ENCODE results near the gene SCT.

The SCT gene

DNA sequence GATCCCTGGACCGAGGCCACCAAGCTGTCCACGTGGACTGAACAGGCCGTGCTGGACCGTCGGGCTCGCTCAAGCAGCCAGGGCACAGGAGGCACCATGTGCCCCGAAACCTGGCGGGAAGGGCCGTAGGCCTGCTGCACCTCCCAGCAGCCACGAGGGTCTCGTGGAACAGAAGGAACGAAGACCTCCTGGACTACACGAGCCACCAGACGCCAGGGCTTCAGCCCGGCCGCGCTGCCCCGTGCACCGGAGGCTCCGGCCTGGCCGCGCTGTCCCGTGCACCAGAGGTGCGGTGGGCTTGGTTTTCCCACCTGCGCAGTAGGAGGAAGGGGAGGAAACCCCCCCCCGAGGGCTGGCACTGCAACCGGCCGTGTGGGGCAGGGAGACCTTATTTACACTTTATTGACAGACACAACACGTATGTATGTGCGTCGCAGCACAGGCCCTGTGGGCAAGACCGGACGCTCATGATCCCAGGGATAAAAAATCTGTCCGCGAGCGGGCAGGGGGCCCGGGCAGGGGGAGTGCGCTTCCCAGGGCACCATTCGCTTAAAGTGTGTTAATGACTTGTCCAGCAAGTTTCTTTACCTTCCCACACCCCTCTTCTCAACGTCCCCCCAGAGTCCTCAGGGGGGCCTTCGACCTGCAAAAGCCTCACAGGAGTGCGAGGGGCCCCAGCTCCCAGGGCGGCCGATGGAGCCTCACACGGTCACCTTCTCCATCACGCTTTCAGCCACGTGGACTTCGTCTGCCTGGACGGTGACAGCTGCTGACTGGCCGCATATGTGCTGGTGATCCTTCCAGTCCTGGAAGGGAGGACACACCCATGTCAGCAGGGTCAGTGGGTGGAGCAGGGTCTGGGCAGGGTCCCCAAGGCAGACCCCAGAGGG is 17.1 kb upstream of the SCT start:
- in situ Hi-C loops (cut with MboI; ENCODE audit: low sequenced_read_pairs) = no loop called here

DNA sequence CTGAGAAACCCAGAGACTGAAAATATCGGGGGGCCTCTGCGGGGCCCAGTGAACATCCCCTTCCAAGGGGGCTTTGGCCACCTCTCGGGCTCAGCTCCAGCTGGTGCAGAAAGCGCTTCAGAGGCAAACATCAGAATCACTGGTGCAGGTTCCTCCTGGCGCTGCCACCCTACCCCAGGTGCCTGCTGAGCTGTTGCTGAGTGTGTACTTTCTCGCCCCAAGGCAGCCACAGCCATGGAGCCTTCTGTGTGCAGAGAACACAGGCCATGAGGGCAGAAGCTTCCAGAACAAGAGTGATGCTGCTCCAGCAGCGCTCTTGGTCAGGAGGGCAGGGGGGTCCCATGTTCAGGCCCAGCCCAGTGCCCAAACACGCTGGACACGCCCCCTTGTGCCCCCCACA is 16.4 kb upstream of the SCT start:
- in situ Hi-C loops (cut with MboI; ENCODE audit: low sequenced_read_pairs) = no loop called here

DNA sequence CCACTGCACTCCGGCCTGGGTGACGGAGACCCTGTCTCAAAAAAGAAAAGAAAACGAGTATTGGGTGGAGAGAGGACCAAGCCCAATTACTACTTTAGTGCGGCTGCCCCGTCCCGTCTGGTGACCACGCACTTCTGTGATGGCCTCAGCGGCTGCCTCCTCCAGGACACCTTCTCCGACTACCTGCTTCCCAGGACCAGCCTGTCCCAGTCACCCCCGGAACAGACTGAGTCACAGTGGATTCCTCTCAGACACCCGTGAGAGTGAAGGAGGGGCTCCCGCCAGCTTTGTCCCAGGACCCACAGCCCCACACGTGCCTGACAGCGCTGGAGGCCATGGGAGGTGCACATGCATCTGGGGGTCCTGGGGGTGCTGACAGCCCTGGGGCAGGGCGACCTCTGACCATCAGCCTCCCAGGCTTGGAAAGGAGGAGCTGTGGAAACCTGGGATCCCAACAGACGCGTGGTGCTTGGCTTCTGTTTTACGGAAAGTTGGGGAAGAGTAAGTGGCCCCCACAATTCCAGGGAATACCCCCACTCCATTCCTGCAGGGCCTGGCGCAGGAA is 14.9 kb upstream of the SCT start:
- in situ Hi-C loops (cut with MboI; ENCODE audit: low sequenced_read_pairs) = no loop called here

DNA sequence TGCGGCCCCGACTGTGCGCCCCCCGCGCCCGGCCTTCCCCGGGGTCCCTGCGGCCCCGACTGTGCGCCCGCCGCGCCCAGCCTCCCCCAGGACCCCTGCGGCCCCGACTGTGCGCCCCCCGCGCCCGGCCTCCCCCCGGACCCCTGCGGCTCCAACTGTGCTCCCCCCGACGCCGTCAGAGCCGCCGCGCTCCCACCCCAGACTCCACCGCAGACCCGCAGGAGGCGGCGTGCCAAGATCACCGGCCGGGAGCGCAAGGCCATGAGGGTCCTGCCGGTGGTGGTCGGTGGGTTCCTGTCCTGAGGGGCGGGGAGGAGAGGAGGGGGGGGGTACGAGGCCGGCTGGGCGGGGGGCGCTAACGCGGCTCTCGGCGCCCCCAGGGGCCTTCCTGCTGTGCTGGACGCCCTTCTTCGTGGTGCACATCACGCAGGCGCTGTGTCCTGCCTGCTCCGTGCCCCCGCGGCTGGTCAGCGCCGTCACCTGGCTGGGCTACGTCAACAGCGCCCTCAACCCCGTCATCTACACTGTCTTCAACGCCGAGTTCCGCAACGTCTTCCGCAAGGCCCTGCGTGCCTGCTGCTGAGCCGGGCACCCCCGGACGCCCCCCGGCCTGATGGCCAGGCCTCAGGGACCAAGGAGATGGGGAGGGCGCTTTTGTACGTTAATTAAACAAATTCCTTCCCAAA is 13.2 kb upstream of the SCT start:
- in situ Hi-C loops (cut with MboI; ENCODE audit: low sequenced_read_pairs) = no loop called here

GRCh38 chr11:639332-639955 is 12.5 kb upstream of the SCT start:
- in situ Hi-C loops (cut with MboI; ENCODE audit: low sequenced_read_pairs) = no loop called here

DNA sequence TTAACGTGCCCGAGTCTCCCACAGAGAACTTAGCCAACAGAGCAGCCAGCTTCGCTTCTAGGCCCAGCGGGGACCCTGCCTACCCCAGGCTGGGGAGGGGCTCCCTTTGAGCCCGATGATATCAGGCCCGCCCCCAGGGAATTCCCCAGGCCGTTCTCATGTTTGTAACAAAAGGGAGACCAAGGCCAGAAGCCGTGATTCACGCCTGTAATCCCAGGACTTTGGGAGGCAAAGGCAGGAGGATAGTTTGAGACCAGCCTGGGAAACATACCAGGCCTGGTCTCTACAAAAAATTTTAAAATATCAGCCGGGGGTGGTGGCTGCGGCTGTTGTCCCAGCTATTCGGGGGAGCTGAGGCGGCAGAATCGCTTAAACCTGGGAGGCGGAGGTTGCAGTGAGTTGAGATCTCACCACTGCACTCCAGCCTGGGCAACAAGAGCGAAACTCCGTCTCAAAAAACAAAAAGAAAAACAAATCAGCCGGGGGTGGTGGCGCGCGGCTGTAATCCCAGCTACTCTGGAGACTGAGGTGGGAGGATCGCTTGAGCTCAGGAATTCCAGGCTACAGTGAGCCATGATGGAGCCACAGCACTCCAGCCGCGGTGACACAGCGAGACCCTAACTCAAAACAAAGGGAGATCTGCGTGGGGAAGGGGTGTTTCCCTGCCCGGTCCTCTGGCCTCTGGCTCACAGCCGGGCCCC is 11.8 kb upstream of the SCT start:
- in situ Hi-C loops (cut with MboI; ENCODE audit: low sequenced_read_pairs) = no loop called here

DNA sequence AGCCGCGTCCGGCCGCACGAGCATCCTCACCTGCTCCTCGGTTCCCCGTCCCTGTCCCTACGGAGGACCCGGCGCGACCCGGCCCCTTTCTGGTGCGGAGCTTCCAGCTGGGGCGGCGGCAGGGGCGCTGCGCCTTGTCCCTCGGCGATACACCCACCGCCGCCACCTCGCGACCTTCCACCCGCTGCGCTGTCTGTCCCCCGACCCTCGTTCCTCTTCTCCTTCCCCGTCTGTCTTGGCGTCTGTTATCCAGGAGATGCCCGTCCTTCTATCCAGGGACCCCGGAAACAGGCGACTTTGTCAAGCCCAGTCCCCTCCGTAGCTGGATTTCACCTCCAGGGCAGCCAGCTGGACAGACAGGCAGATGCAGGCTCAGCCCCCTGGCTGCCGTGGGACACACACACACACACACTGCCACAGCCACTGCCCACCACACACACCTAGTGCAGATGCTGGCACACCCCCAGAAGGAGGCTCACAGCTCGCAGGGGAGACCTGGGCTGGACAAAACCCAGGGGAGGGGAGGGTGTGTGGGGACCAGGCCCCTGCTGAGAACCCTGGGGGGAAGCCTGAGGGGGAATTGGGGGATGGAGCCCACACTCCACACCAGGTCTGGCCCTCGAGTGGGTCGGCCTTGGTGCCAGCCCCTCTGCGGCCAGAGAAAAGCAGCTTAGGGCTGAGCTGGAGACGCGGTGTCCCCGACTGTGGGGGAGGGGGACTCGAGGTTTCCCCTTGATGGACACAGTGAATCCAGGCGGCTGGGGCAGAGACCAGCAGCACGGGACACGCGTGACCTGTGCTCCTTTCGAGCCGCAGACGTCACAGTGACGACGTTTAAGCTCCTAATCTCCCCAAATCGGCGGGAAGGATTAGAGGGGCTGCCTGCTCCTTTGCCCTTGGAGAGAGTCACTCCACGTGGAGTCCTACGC is 10.9 kb upstream of the SCT start:
- in situ Hi-C loops (cut with MboI; ENCODE audit: low sequenced_read_pairs) = no loop called here

- in situ Hi-C loops (cut with MboI; ENCODE audit: low sequenced_read_pairs) = no loop called here
These were observed 10.3 kb upstream of the SCT start for GRCh38 chr11:637333-637592.

GRCh38 chr11:636511-637332 is 9.7 kb upstream of the SCT start, which contains the start of gene DRD4:
TSS of gene DRD4 (plus strand) at chr11:637269. CDS start at chr11:637305, 36 bp downstream.
- in situ Hi-C loops (cut with MboI; ENCODE audit: low sequenced_read_pairs) = no loop called here

GRCh38 chr11:635945-636510 is 9.0 kb upstream of the SCT start:
- in situ Hi-C loops (cut with MboI; ENCODE audit: low sequenced_read_pairs) = no loop called here

DNA sequence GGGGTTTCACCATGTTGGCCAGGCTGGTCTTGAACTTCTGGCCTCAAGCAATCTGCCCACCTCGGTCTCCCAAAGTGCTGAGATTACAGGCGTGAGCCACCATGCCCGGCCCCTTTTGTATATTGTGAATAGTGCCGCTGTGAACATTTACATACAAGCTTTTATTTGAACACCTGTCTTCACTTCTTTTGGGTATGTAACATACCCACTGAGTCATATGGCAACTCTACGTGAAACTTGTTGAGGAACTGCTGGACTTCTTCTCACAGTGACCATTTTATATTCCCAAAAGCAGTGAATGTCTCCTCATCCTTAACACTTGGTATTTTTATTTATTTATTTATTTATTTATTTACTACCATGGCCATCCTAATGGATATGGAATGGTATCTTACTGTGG is 3.9 kb upstream of the SCT start:
- in situ Hi-C loops (cut with MboI; ENCODE audit: low sequenced_read_pairs) = no loop called here

DNA sequence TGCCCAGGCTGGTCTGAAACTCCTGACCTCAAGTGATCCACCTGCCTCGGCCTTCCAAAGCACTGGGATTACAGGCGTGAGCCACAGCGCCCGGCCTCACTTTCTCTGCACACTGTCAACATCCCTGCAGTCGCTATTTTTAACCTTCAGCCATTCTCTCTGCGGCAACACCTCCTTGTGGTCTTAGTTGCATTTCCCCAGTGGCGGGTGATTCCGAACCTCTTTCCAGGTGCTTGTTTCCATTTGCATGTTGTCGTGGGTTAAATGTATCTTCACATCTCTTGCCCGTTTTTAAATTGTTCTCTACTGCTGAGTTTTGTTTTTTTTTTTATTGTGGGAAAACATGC is 2.2 kb upstream of the SCT start:
- in situ Hi-C loops (cut with MboI; ENCODE audit: low sequenced_read_pairs) = no loop called here

- in situ Hi-C loops (cut with MboI; ENCODE audit: low sequenced_read_pairs) = no loop called here
These were observed 1.1 kb upstream of the SCT start for GRCh38 chr11:628056-628455.

DNA sequence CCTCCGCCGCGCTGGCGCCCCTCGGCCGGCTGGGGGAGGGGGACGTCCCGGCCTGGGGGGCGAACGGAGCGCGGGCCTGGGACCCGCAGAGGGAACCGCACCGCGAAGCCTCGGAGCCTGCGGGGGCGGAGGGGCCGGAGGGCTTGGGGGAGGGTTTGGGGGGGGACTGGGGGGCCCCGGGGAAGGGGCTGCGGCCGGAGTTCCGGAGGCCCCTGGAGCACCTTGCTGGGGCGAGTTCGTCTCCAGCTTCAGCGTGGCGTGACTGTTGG is 261 bp upstream of the SCT start:
- in situ Hi-C loops (cut with MboI; ENCODE audit: low sequenced_read_pairs) = no loop called here

DNA sequence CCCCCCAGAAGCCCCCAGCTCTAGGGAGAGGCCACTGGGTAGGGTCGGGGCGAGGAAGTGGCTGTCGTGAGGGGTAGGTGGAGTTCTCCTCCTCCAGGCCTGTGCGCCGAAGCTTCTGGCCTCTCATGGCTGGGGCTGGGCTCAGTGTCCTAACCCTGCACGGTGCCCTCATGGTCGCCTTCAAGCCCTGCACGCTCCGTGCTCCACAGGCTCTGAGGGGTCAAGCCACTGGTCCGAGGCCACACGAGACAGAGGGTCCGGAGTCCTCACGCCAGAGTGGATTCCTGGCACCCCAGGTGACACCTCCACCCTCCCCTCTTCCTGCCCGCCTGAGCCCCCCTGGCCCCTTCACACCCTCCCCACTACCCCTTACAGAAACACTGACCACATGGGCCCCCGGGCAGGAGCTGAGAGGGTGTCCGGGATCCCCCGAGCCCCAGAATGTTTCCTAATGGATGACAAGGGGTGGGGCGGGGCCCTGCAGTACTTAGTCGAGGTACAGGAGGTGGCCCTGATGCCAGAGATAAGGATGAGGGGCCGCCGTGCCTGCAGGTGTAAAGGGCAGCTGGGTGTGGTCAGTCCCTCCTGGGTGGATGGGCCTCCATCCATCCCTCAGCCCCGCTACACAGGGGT is 1.2 kb downstream of the SCT start:
- in situ Hi-C loops (cut with MboI; ENCODE audit: low sequenced_read_pairs) = no loop called here

DNA sequence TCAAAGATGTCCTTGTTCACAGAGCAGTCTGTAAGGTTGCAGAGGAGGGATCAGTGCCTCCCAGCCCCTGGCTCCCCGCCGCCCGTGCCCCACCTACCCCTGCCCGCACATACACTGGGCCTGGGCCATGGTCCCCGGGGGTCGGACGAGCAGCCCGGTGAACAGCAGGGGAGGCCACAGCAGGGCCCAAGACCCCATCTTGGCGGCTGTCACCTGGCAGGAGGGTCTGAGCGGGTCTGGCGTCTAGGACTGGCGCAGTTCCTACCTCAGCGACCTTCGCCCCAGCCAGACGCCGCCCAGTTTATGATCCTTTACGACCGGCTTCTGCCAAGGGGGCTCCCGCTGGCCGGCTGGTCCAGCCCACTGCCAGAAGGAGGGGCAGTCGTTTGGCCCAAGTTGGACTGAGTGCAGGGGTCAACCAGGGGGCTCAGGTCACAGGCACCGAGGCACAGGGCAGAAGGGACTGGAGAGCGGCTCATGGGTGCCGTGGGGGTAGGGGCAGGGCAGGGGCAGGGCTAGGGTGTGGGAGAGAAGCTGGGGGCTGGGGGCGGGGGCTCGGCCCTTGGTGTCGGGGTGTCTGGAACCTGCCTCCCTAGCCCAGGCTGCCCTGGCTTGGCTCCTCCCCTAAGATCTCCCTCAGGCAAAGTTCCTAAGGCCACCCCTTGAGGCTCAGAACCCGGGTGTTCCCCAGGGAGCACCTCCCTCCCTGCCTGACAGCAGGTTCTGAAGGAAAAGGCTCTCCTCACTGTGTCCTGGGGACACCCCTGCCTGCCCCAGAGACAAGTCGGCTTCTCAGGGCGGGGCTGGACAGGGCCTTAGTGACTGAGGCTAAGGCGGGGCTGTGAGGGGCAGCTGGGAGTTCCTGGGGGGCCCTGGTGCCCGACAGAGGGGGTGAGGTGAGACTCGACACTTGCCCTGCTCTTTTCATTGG is 2.0 kb downstream of the SCT start, which contains the start of gene CDHR5:
CDHR5 (minus strand) TSS at position 251 of the 931 bp plus-strand sequence; CDS start at position 198, 53 bp downstream.
- in situ Hi-C loops (cut with MboI; ENCODE audit: low sequenced_read_pairs) = no loop called here

DNA sequence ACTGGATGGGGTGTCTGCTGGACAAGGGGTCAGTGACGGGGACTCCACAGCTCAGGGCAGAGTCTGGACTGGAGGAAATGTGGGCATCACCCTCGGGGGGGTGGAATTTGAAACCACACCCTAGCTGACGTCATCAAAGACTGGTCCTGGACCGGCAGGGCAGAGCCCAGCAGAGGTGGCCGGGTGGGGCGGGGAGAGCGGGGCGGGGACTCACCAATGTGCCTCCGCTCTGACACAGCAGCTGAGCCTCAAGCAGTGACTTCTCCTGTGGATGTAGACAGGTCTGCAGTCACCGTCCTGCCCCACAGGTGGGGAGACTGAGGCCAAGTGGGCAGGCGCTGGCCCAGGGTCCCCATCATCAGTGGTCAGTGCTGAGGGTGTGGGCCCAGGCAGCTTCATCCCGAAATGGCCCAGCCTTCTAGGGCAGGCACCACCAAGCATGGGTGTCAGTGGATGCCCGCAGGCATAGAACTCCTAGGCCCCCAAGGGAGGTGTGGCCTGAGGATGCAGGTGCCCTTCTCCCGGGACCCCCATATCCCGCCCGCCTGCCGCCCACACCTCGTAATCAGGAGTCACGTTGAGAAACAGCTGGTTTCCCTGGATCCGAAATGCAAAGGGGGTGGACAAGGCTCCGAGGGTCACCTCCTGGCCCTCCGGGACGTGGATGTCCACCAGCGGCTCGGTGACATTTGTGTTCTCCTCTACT is 2.8 kb downstream of the SCT start:
- in situ Hi-C loops (cut with MboI; ENCODE audit: low sequenced_read_pairs) = no loop called here

All from HL-60/S4 treated with phorbol 12-myristate 13-acetate at 8.2 ng/mL for 4 days and 3 days (cell line).